Gastrocnemius medialis (tissue), 4 donors: ENCODE results near the gene BORCS5.

ENCODE experiments used
- CTCF ChIP-seq, 5 experiments: fragments of 450-650 bp in 3 of 5; fragments of 200-600 bp in 2 of 5; sonication (generic) in 2 of 5; IDR thresholded peaks in 4 of 5; conservative IDR thresholded peaks in 1 of 5; 1 replicate in 4 of 5; 2 replicates in 1 of 5; pipeline ENCODE4 v1.5.1; 2016 to 2019; ENCODE audit warnings: antibody characterized with exemption in 5 of 5, mild to moderate bottlenecking in 3 of 5, moderate library complexity in 3 of 5
- POLR2A ChIP-seq, 2 donors: fragments of 450-650 bp; IDR thresholded peaks; one replicate each; pipeline ENCODE4 v1.6.1; 2017; ENCODE audit warnings: antibody characterized with exemption in 2 of 2, mild to moderate bottlenecking in 2 of 2, moderate library complexity in 2 of 2

- no peak for TF ChIP-seq POLR2A (IDR thresholded peaks at IDR 0.05)
- TF ChIP-seq CTCF (IDR thresholded peaks at IDR 0.05 in 4 of 5, conservative IDR thresholded peaks at IDR 0.05 in 1 of 5), result no peak
Measured at GRCh38 chr12:12399161-12399560, 42.3 kb downstream of the BORCS5 start.
